GM21825 (cell line): ENCODE measurements around the gene HIC1.

Source experiments
- ATAC-seq: cut with Tn5 transposase; IDR thresholded peaks from one replicate; pipeline ENCODE4 v1.9.1; 2021; ENCODE audit warnings: mild to moderate bottlenecking, moderate library complexity; ENCODE audit not compliant: unreplicated experiment

HIC1 gene

GRCh38 chr17:2059547-2060384, 4.9 kb downstream of the HIC1 start:
- ATAC-seq: no peak

- ATAC-seq: no peak
Observed at GRCh38 chr17:2060385-2060658, 5.4 kb downstream of the HIC1 start.

- no peak for ATAC-seq
Observed at GRCh38 chr17:2060681-2061440, 6.0 kb downstream of the HIC1 start.

- no peak for ATAC-seq
Observed at GRCh38 chr17:2061441-2061958, 6.6 kb downstream of the HIC1 start.

- ATAC-seq: no peak
Observed at GRCh38 chr17:2062571-2063183, 7.8 kb downstream of the HIC1 start.

- no peak for ATAC-seq
Observed at GRCh38 chr17:2063261-2064146, 8.6 kb downstream of the HIC1 start.

GRCh38 chr17:2064147-2064489, 9.2 kb downstream of the HIC1 start:
- no peak for ATAC-seq

GRCh38 chr17:2064520-2064971, 9.6 kb downstream of the HIC1 start:
- no peak for ATAC-seq

- ATAC-seq: no peak
Observed at GRCh38 chr17:2064980-2065785, 10.3 kb downstream of the HIC1 start.

GRCh38 chr17:2065949-2066400, 11.1 kb downstream of the HIC1 start:
- ATAC-seq: no peak

GRCh38 chr17:2067048-2067561, 12.2 kb downstream of the HIC1 start:
- ATAC-seq: no peak

- no peak for ATAC-seq
Observed at GRCh38 chr17:2067608-2068024, 12.7 kb downstream of the HIC1 start.

GRCh38 chr17:2068031-2068518, 13.2 kb downstream of the HIC1 start:
- no peak for ATAC-seq

GRCh38 chr17:2068519-2069051, 13.7 kb downstream of the HIC1 start:
- ATAC-seq: no peak

GRCh38 chr17:2070241-2071023, 15.5 kb downstream of the HIC1 start:
- ATAC-seq: peak; percentile 73

GRCh38 chr17:2071024-2071385, 16.1 kb downstream of the HIC1 start:
- no peak for ATAC-seq

- ATAC-seq: no peak
Observed at GRCh38 chr17:2071455-2072281, 16.8 kb downstream of the HIC1 start.

GRCh38 chr17:2074919-2075318, 20.0 kb downstream of the HIC1 start:
- no peak for ATAC-seq
